GM21515 (cell line): Measurements from ENCODE around the gene KLF5.
"Not testable (repeated sequence)": the region's sequence is repeated elsewhere in the genome, so short reads cannot be mapped to it uniquely, and the experiment has no call there.

Experiments used
- ATAC-seq: cut with Tn5 transposase; IDR thresholded peaks from one replicate; pipeline ENCODE4 v1.9.1; 2021; ENCODE audit not compliant: unreplicated experiment

Gene KLF5

DNA sequence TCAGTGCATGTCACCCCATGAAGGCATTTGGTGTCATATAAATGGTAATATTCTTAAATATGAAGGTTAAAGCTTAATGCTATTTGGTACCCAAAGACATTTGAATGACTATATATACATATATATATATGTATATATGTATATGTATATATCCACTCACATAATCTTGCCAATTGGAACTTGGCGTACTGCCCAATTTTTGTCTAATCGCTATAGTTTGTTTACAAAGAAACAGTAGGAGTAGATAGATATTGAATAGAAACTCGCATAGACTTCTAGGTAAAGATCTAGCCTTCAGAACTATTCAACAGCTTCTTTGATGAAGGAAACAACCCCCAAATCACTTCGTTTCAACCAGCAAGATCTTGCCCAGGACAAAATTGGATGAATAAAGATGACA, 24.1 kb downstream of the KLF5 start:
- ATAC-seq: no peak

- ATAC-seq: no peak
Measured at GRCh38 chr13:73088332-73088935, 29.6 kb downstream of the KLF5 start.

- no peak for ATAC-seq
Measured at GRCh38 chr13:73089213-73089612, 30.4 kb downstream of the KLF5 start.

GRCh38 chr13:73090116-73090822, 31.5 kb downstream of the KLF5 start:
- ATAC-seq: no peak

GRCh38 chr13:73090823-73091187, 32.0 kb downstream of the KLF5 start:
- ATAC-seq: no peak

DNA sequence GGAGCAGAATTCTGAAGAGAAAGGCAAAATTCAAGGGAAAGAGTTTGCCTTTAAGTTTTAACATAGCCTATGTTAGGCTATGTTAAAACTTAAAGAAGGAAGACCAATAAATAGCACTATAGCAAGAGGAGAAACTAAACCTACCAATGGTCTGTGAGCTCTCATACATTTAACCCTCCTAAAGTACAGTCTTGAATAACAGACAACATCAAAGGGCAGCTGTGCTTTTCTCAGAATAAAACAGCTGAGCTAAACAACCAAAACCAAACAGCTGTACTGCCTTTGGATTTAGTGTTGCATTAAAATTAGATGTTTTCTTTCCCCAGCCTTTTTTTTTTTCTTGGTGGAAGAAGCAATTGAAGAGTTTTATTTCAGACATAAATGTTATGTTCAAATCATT, 34.0 kb downstream of the KLF5 start:
- ATAC-seq: no peak

GRCh38 chr13:73096173-73096572, 37.4 kb downstream of the KLF5 start:
- no peak for ATAC-seq

- no peak for ATAC-seq
Measured at GRCh38 chr13:73096638-73097037, 37.8 kb downstream of the KLF5 start.

DNA sequence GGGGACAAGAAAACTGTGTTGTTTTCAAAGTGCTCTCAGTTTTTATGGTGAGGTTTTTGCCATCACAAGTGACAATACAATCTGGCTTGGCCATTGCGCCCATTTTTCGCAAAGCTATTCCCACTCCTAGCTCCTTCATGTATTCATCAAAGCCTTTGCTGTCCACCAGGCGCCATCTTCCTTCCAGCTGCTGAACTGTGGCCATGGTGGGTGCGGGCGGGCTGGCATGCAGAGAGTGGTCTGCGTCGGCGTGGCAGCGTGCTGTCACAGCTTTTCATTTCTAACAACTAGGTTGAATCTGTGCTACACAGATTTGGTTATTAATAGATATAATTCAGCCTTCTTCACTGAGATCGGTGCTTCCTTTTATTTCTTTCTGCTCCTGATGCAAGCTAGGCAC, 42.0 kb downstream of the KLF5 start:
- not testable (repeated sequence) for ATAC-seq

DNA sequence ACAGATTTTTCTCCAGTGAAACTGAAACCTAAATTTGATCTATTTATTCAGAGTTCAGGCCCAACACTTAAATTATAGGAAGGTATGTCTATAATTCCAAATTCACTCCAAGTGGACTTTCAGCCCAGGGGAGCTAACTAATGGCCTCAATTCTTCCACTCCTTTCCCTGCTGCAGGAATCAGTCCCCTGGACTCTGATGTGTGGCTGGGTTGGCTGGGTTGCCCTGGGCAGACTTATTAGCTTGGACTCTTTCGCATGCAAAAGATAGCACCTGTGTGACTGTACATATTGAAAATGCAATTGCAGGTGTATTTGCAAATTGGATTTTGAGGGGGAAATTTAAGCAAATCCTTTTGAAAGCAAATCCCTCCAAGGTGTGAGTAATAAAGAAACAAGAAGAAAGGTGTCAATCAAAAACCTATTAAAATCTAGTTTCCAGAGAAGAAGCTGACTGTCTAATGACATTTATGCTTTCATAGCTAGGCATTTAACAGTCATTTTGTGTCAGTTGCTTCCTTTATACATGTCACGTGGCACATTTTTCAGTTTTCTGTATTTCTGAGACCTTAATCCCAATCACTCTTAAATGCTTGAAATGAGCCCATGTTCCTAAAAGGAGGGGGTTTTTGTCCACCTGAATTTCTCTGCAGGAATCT, 42.7 kb downstream of the KLF5 start:
- ATAC-seq: no peak

DNA sequence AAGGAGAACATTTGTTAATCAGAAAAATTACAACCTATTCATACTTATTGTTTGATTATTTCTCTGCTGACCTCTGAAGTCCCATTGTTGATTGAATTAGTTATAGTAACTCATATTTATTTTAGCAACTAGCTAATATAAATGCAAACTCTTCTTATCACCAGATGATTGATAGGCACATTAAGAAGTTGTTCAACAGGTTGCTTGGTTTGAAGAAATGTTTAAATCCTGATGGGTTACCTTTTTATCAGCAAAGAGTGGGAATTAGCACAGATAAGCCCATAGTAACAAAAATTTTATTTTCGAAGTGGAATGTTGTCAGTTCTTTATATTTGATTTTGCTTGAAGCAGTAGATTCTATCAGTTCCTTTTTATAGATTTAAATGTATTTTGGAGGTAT, 44.4 kb downstream of the KLF5 start:
- ATAC-seq: no peak

DNA sequence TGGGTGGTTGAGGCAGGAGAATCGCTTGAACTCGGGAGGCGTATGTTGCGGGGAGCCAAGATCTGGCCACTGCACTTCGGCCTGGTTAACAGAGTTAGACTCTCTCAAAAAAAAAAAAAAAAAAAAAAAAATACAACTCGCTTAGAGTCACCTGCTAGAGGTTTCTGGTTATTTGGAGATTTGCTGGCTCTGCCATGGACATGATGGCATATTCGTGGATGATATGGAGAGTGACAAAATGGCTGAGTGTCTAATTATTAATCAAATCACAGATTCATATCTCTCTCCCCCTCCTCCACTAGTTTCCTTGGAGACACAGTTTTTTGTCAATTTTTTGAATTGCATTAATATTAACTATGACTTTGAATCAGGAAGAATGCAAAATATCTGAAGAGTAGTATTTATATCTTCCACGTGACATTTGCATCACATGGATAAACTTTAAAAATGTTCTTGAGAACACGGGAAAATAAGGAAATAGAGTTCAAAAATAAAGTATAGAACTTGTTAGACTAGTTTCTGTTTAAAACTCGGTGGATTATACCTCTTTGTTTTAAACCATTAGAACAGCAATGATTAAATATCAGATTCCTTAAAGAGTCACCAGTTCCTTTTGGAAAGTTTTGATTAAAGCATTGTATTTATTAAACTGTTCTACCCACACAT, 47.8 kb downstream of the KLF5 start:
- ATAC-seq: no peak

- ATAC-seq: no peak
Measured at GRCh38 chr13:73107481-73107880, 48.7 kb downstream of the KLF5 start.

GRCh38 chr13:73107970-73108369, 49.2 kb downstream of the KLF5 start:
- no peak for ATAC-seq

- ATAC-seq: no peak
Measured at GRCh38 chr13:73109288-73109899, 50.6 kb downstream of the KLF5 start.

GRCh38 chr13:73109969-73110368, 51.2 kb downstream of the KLF5 start:
- no peak for ATAC-seq

DNA sequence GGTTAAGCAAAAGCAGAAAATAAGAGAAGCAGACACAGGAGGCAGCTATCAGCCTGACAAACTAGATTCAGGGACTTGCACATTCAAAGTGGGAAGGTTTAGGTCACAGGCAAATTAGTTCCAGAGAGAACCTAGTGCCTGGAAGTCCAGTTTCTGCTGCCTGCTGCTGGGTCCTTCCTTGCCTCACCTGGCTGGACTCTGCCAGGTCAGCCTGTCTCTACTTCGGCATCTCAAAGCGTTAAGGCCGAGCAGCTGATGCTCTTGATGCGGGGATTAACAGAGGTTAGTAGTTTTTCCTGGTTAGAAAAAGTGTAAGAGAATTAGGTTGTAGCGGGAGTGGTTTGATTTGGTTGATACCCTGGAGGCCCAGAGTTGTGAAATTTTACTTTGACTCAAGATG, 52.0 kb downstream of the KLF5 start:
- no peak for ATAC-seq

DNA sequence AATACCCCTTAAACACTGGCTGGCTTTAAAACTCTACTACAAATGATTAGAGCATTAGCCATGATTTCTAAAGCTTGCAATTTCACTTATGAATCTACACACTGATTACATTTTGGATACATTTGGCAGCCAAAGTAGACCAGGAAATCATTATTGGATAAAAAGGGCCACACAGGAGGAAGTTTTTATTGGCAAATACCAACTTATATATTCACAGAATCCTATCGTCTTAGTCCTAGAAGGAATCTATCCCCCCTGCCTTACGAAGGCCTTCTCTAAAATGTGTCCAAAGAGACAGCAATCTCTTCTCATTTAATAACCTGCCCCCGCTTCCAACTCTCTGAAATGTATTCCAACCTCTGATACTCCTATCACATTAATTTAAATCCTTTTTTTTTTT, 52.5 kb downstream of the KLF5 start:
- ATAC-seq: no peak

DNA sequence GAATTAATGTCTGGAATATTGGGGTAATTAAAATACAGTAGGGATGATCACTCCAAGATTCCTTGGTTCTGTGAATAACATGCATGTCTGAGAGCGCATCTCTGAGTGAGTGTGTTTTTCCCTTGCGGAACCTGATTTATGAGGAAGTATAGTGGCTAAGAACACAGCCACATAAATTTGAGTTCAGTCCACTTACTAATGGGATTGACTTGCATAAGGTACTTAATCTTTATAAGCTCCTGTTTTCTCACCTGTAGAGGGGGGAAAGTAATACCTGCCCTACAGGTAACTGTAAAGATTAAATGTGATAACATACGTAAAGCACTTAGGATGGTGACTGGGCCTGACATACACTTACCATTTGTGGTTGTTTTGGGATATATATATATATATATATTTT, 60.8 kb downstream of the KLF5 start:
- ATAC-seq: no peak
